ENCODE results near the gene ANGPTL4.

Gene ANGPTL4

DNA sequence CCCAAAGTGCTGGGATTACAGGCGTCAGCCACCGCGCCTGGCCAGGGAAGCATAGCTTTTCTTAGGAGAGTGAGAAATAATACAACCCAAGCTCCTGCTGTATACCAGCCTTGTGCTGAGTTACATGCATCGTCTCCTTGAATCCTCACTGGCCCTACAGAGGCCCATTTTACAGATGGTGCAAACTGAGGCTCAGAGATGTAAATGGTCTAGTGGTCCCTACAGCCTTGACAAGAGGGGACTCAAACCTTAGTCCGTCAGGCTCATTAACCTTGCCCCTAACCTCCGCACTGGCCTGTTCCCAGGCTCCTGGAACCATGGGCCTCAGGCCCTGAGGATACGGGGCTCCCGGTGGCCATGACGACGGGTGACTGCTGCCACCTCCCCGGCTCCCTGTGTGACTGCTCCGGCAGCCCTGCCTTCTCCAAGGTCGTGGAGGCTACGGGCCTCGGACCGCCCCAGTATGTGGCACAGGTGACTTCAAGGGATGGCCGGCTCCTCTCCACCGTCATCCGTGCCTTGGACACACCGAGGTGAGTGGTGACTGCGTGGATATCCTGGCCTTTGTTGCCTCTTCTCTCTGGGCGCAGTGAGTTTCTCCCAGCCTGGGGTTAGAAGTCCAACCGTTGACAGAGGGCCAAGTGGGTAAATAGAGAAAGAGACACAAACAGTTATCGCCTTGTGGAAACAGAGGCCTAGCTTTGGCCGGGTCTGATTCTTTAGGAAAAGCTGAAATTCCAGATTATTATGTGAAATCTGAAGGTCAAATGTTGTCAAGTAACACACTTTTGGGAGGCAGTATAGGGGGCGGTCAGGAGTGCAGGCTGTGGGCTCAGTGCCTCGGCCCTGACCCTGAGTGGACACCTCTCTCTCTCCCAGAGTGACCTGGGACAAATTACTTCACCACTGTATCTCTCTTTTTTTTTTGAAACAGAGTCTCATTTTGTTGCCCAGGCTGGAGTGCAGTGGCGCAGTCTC is 57.8 kb downstream of the ANGPTL4 start:
- no peak for DNase-seq

DNA sequence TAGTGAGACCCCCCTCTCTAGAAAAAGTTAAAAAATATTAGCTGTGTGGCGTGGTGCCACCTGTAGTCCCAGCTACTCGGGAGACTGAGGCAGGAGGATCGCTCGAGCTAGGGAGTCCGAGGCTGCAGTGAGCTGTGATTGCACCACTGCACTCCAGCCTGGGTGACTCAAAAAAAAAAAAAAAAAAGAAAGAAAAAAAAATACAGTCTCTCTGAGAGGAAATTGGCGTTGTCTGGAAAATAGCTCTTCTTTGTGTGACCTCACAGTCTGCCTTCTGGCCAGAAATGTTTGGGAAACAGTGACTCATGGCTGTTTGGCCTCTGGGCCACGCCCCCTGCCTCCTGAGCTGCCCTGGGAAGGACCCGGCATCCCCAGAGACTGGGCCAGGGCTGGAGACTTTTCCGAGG is 59.9 kb downstream of the ANGPTL4 start:
- DNase-seq = peak; percentile 78

Measured in hematopoietic multipotent progenitor cell treated with erythropoietin and hydrocortisone succinate and interleukin-3 and kit ligand, for 4 days (in vitro differentiated cells).